Measurements from ENCODE around the gene AANAT. TPM values are rescaled to one million over a fixed set of nuclear protein-coding genes. Genes with fewer than 3 reads are reported as not detected.
A peak's percentile ranks its signal among the peaks of the same experiment; 100 is the strongest.

The AANAT gene
- total and polyA plus RNA-seq, 5 experiments from 2014 or later, result not detected

DNA sequence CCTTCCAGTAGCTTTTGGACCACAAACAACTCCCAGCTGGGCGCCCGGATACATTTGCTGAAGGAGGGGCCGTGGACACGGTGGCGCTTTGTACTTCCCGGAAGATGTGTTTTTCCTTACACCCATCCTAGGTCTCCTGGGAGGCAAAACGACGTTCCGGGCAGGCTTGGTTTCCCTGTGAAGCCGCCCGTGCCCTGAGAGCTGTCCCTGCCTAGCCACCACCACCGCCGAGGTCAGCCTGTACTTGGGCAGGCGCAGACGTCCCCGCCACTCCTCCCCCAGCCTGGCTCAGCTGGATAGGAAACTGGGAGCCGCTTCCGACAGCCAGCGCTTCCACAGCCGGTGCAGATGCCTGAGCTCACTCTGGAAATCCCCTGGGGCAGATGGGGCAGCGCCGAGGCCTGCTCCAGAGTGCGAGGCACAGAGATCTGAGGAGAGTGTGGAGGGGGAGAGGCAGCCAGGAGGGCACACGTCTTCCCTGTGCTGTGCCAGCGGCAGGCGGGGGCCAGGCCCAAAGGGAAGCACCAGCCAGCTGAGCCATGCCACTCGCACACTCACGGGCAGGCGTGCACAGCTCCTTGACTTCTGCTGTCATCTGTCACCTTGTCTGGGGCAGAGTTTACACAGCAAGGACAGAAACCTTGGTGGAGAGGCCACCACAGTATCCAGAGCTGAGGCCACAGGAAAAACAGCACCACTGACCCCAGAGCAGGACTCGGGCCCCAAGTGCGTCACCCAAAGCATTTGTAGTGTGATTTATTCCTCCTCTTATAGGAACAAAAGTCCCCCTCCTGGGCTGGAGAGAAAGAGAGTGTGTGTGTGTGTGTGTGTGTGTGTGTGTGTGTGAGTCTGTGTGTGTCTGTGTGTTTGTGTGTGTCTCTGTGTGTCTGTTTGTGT is 30.8 kb downstream of the AANAT start:
- Mint-ChIP-seq H3K36me3 (no peaks in the 10 kb centered on the region), H3K9me3 (no peaks in the 10 kb centered on the region), H3K27ac (peak overlapping the region in 8 of 10 donors; percentile 40 to 94 (median 82)), H3K4me3 (peak overlapping the region in 9 of 10 donors; percentile 42 to 90 (median 65)), H3K27me3 (no peaks in the 10 kb centered on the region), H3K4me1 (peaks cover 23 to 87% (median 64%) of the 10 kb centered on the region in 4 donors)
- no peak for ATAC-seq
- POLR2A ChIA-PET, result interaction anchor here (1.3 to 2.3 kb wide), 2 partner anchors 7 to 17 kb away, joined by 3 to 16 read pairs; no protein-coding TSS in a partner anchor
- no peak for DNase-seq

DNA sequence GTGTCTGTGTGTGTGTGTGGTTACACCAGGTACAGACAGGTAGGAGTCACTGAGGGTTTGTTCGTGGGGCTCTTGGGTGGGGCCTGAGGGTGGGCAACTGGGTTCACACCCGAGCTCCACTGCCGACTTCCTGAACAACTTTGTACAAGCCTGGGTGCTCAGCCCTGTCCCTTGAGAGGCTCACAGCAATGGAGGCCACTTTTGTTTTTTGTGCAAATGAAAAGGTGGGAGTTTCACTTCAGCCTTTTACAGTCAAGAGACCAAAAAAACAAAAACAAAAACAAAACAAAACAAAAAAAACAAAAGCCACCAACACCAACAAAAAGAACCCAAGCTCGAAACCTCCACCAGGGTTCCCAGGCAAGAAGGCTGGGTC is 31.5 kb downstream of the AANAT start:
- Mint-ChIP-seq H3K27me3 (no peaks in the 10 kb centered on the region), H3K36me3 (no peaks in the 10 kb centered on the region), H3K9me3 (no peaks in the 10 kb centered on the region), H3K27ac (peak overlapping the region in 9 of 10 donors; percentile 40 to 94 (median 82)), H3K4me1 (peaks cover 19 to 80% (median 58%) of the 10 kb centered on the region in 4 donors), H3K4me3 (peak overlapping the region; percentile 54 to 90 (median 74))
- ATAC-seq, result no peak
- no peak for DNase-seq
- POLR2A ChIA-PET, result interaction anchor here (1.3 to 2.3 kb wide), 2 partner anchors 8 to 16 kb away, joined by 3 to 16 read pairs; no protein-coding TSS in a partner anchor

DNA sequence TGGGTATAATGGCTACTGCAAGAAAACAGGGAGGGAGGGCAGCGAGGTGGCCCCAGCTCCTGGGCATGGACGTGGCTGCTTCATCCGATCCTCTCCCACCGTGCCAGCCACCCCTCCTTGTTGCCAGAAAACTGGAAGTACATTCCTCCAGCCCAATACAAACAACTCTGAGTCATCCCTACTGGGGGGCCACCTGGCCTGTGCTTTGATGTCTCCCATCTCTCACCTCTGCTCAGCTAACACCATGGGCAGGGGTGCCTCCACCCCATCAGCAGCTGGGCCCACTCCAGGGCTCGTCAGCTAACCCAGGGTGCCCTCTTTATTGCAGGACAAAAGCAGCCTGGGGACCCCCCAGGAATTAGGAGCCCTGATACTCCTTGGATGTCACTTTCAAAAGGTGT is 31.9 kb downstream of the AANAT start:
- Mint-ChIP-seq H3K4me1 (peaks cover 19 to 80% (median 55%) of the 10 kb centered on the region in 4 donors), H3K9me3 (no peaks in the 10 kb centered on the region), H3K27me3 (no peaks in the 10 kb centered on the region), H3K4me3 (peak overlapping the region; percentile 48 to 90 (median 76)), H3K36me3 (no peaks in the 10 kb centered on the region), H3K27ac (peak overlapping the region in 7 of 10 donors; percentile 18 to 94 (median 60))
- no peak for ATAC-seq
- POLR2A ChIA-PET, result interaction anchor here (1.3 to 3.8 kb wide), 4 partner anchors 8 to 46 kb away, joined by 3 to 19 read pairs (median 10); partner anchors contain the start of gene UBE2O
- no peak for DNase-seq

DNA sequence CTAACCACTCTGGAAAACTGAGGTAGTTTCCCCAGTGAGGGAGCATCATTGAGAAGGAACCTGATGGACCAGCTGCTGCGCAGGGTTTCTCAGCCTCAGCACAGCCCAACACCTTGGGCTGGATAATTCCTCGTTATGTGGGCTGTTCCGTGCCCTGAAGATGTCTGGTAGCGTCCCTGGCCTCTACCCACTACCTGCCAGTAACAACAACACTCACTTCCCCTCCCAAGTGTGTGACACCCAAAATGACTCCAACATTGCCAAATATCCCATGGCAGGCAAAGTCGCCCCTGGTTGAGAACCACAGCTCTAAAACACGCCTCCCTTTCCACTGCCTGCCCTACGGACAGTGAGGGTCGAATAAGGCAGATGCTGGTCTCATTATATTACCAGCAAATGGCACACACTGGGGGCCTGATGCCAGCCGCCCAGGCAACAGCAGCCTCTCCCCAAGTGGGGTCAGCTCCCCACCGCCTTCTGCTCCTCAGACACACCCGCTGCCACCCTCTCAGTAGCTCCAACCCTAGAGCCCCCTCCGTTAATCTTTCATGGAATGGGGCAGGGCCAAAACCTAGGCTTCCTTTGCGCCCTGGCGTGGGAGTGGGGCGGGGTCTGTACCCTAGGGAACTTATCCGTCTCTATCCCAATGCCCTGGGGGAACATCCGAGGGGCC is 32.8 kb downstream of the AANAT start:
- H3K4me1 Mint-ChIP-seq, result peaks cover 19 to 72% (median 54%) of the 10 kb centered on the region in 4 donors
- POLR2A ChIA-PET, result interaction anchor here (0.7 to 3.8 kb wide), 8 partner anchors 9 to 171 kb away, joined by 3 to 19 read pairs (median 4); partner anchors contain the start of gene UBE2O

DNA sequence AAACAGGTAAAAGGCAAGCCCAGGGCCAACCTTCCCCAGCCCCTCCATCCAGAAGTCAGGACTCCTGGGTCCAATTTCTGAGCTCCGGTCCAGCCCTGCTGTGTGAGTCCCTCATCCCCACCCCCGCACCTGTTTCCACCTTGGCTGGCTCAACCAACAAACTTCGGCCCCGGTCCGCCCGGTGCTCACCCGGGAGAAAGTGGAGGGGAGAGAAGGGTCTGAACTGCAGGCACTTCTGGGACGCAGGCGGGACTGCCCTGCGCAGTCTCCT is 33.3 kb downstream of the AANAT start:
- DNase-seq (no peak), ATAC-seq (peak; percentile 20 to 30)
- H3K27me3 Mint-ChIP-seq, result no peaks in the 10 kb centered on the region
- peaks cover 19 to 69% (median 53%) of the 10 kb centered on the region in 4 donors for H3K4me1 Mint-ChIP-seq
- peak overlapping the region in 8 of 10 donors; percentile 51 to 90 (median 84) for H3K27ac Mint-ChIP-seq
- POLR2A ChIA-PET, result interaction anchor here (0.7 to 3.8 kb wide), 8 partner anchors 10 to 171 kb away, joined by 3 to 19 read pairs (median 4); partner anchors contain the start of gene UBE2O
- H3K9me3 Mint-ChIP-seq, result no peaks in the 10 kb centered on the region
- H3K36me3 Mint-ChIP-seq, result no peaks in the 10 kb centered on the region
- H3K4me3 Mint-ChIP-seq, result peak overlapping the region; percentile 83 to 90 (median 86)

More for the DNA sequence above, 32.8 kb downstream of the AANAT start:
- Mint-ChIP-seq H3K27me3 (no peaks in the 10 kb centered on the region), H3K27ac (peak overlapping the region; percentile 64 to 91 (median 82)), H3K9me3 (no peaks in the 10 kb centered on the region), H3K4me3 (peak overlapping the region; percentile 83 to 90 (median 86)), H3K36me3 (no peaks in the 10 kb centered on the region)
- no peak for DNase-seq
- ATAC-seq, result no peak

DNA sequence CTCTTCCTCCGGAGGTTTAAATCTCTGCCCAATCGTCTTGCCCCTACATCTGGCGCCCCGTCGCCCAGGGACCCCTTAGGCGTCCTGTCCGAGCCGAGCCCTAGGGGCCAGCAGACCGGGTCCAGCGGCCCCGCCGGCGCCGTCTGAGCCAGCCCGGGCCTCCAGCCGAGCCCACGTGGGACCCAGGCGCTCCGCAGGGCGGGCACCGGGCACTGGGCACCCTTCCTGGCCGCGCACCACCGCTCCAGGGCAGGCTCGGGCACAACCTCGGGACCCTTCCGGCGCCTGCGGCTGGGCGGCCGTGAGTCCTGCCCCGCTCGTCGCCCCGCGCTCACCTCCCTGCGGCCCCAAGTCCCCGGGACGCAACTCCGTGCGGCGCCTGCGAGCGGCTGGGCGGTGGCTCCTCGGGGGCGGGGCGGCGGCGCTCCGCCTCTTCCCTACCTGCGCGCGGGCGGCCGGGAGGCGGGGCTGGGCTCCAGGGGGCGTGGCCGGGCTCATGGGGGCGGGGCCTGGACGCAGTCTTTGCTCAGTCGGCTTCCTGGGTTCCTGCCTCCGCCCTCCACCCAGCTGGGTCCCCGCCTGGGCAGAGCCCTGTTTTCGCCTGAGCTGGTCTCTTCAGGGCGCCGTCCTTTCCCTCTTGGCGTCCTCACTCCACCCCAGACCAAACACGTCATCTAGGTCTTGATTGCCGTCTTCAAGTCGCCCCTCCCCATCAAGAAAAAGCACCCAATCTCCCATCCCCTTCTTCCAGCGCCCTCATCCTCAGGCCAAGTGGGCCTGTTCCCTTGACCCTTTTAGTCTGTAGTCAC is 33.8 kb downstream of the AANAT start, which contains the start of gene RHBDF2:
TSS of gene RHBDF2 (minus strand) at position 406 of the 809 bp plus-strand sequence. CDS start 19,899 bp downstream, outside the sequence.
- Mint-ChIP-seq H3K4me1 (peaks cover 19 to 69% (median 53%) of the 10 kb centered on the region in 4 donors), H3K4me3 (peak within 1 kb of the TSS; percentile 83 to 90 (median 86)), H3K27ac (peak within 1 kb of the TSS; percentile 93 to 100 (median 98)), H3K27me3 (no peaks in the 10 kb centered on the region), H3K9me3 (no peaks in the 10 kb centered on the region), H3K36me3 (no peaks in the 10 kb centered on the region)
- POLR2A ChIA-PET, result interaction anchor here (0.9 to 3.8 kb wide), 16 partner anchors 8 to 170 kb away, joined by 3 to 19 read pairs (median 6); partner anchors contain the start of genes AANAT and UBE2O
- ATAC-seq (peak; percentile 90 to 91), DNase-seq (peak; percentile 90 to 99 (median 96))

DNA sequence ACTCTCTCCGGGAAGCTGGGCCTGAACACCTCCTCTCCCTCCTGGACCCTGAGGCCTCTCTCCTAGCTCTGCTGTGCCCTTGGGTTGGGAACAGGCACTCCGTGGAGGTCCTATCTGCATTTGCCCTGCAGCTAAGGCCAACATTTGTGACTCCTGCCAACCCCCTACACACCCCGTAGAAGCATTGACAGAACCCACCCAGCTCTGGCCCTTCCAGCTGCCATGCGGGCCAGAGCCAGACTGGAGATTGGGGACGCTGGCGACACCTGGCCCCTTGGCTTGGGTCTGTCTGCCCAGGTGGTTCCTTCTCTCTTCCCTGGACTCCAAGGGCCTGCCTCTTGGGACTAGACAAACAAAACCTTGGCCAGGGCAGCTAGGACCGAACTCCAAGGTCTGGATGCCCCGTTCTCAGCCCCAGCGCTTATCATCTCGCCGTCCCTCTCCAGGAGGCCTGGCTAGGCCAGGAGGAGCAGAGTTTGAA is 34.5 kb downstream of the AANAT start:
- Mint-ChIP-seq H3K4me3 (peak overlapping the region; percentile 76 to 90 (median 84)), H3K27me3 (no peaks in the 10 kb centered on the region), H3K4me1 (peaks cover 19 to 70% (median 55%) of the 10 kb centered on the region in 4 donors), H3K36me3 (no peaks in the 10 kb centered on the region), H3K9me3 (no peaks in the 10 kb centered on the region), H3K27ac (peak overlapping the region; percentile 93 to 100 (median 98))
- no peak for DNase-seq
- ATAC-seq, result no peak
- POLR2A ChIA-PET, result interaction anchor here (0.6 to 3.8 kb wide), 15 partner anchors 9 to 866 kb away, joined by 3 to 19 read pairs (median 5); partner anchors contain the start of genes AANAT and UBE2O

DNA sequence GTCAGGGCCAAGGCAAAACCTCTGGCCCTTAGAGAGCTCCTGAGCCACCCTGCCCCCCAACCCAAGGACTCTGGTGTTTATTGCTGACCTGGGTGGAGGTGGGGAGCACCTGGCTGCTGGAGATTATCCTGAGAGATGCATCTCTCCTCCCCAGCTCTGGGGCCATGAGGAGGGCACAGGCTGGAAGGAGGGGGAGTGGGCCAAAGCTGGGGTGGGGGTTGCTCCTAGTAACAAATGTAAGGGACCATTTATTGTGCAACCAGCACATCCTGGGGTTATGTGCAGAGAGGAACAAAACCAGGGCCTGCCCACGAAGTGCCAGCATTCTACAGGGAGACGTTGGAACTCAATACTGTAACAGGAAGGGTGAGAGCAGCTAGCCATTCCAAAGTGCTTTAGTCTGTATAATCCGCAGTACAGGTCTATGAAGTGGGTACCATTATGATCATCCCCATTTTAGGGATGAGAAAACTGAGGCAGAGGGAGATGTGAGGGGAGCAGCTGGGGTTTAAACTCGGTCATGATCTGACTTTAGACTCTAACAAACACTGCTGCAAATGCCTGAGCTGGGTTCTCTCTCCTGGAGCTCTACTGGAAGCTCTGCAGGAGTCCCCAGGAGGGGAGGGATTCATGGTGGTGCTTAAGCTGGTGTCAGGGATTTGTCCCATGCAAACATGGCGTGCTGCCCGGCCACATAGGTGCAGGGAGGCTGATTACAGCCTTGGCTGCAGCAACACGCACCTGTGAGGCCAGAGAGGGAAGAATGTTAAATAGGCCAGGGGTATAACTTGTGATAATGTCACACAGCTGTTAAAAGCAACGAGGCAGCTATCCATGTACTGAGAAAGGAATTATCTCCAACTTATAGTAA is 35.2 kb downstream of the AANAT start:
- POLR2A ChIA-PET, result interaction anchor here (0.6 to 3.8 kb wide), 18 partner anchors 9 to 866 kb away, joined by 3 to 19 read pairs (median 5); partner anchors contain the start of genes AANAT and UBE2O
- H3K4me3 Mint-ChIP-seq, result peak overlapping the region in 4 of 10 donors; percentile 58 to 87 (median 82)
- peaks cover 16 to 65% (median 50%) of the 10 kb centered on the region in 4 donors for H3K4me1 Mint-ChIP-seq
- no peaks in the 10 kb centered on the region for H3K36me3 Mint-ChIP-seq
- no peaks in the 10 kb centered on the region for H3K9me3 Mint-ChIP-seq
- H3K27ac Mint-ChIP-seq, result peak overlapping the region; percentile 13 to 100 (median 84)
- H3K27me3 Mint-ChIP-seq, result no peaks in the 10 kb centered on the region
- ATAC-seq (no peak), DNase-seq (no peak)

DNA sequence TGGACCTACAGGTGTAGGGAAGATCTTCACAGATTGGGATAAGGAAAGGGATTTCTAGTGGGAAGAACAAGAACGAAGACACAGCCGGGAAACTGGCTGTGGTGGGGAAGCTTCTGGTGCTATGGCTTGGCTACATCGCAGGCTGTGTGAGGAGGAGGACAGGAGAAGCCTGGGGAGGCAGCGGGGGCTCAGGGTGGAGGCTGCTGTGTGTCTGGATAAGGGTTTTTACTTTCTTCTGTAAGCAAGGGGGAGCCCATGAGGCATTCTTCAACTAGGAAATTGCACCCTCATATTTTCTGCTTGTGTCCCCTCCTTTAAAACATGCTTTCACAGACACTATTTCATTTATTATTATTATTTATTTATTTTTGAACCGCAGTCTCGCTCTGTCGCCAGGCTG is 36.7 kb downstream of the AANAT start:
- peak overlapping the region in 3 of 10 donors; percentile 50 to 79 (median 77) for H3K27ac Mint-ChIP-seq

DNA sequence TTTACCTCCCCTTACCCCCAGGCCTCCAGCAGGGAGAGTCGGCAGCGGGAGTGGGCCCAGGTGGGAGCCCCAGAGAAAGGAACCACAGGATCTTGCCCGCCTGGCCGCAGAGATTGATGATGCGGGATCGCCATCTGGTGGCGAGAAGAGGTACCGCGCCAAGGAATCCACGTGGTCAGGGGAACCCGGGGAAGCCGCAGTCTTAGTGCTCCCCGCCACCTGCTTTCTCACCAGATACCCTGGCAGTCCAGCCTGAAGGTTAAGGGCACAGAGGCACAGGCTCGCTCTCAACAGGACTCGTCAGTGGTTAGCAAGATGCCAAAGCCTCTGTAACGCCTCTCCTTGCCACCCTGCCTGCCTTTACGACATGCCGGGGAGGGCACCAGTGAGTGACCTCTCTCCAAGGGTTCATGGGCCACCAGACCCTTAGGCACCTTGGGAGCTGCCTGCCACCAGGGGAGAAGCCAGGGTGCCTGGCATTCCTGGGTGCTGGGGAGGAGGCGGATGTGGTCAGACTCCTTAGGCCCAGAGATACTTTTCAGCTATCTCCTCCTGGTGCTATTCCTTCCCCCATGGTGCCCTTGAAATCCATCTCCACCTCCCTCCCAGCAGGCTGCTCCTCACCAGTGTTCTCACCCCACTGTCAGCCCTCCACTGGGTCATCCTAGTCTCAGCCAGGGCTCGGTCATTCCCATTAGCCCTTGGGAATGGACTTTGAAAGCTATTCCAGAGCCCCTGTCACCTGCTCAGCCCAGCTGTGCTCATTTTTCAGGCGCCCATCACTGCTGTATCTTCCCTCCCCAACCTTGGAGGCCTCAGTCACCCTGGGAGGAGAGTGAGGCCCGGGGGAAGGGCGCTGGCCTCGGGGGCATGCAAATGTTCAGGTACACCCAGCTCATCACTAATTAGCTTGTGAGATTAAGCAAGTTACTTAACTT is 39.3 kb downstream of the AANAT start:
- Mint-ChIP-seq H3K36me3 (no peaks in the 10 kb centered on the region), H3K4me3 (no peak overlapping the region), H3K27me3 (no peaks in the 10 kb centered on the region), H3K27ac (peak overlapping the region in 9 of 10 donors; percentile 48 to 83 (median 75)), H3K9me3 (no peaks in the 10 kb centered on the region), H3K4me1 (peaks cover 7 to 43% (median 23%) of the 10 kb centered on the region in 4 donors)
- ATAC-seq (peak; percentile 83 to 85), DNase-seq (peak; percentile 80 to 98 (median 88))
- POLR2A ChIA-PET, result interaction anchor here (0.6 to 2.8 kb wide), 7 partner anchors 8 to 308 kb away, joined by 3 to 22 read pairs (median 6); partner anchors contain the start of gene AANAT

More for the DNA sequence above, 36.7 kb downstream of the AANAT start:
- Mint-ChIP-seq H3K4me3 (no peak overlapping the region), H3K4me1 (peaks cover 15 to 52% (median 40%) of the 10 kb centered on the region in 4 donors), H3K36me3 (no peaks in the 10 kb centered on the region), H3K9me3 (no peaks in the 10 kb centered on the region), H3K27me3 (no peaks in the 10 kb centered on the region)
- POLR2A ChIA-PET, result interaction anchor here (0.7 to 1.4 kb wide), 4 partner anchors 11 to 524 kb away, joined by 3 to 7 read pairs (median 3); no protein-coding TSS in a partner anchor
- no peak for DNase-seq
- no peak for ATAC-seq

All from naive thymus-derived CD8-positive, alpha-beta T cell (primary cell).